ENCODE measurements around the gene GOLGA2.

GRCh38 chr9:128257086-128257825, 18.6 kb downstream of the GOLGA2 start:
- TF ChIP-seq CTCF (IDR thresholded peaks at IDR 0.05; ENCODE audit: insufficient read depth, low read length, poor library complexity, severe bottlenecking), result no peak
- no peak for TF ChIP-seq EZH2phosphoT487 (conservative IDR thresholded peaks at IDR 0.05; ENCODE audit: low read length)

Data from SU-DHL-6 (cell line).